ENCODE results near the gene FBN2. TPM values are rescaled to one million over a fixed set of nuclear protein-coding genes. Genes with fewer than 3 reads are reported as not detected.

The FBN2 gene
- total RNA-seq, 1 experiment from 2014 or later: 0.72 TPM

GRCh38 chr5:128254789-128255188 lies 283.3 kb downstream of the FBN2 start:
- no peak for DNase-seq (ENCODE audit: low read depth)

DNA sequence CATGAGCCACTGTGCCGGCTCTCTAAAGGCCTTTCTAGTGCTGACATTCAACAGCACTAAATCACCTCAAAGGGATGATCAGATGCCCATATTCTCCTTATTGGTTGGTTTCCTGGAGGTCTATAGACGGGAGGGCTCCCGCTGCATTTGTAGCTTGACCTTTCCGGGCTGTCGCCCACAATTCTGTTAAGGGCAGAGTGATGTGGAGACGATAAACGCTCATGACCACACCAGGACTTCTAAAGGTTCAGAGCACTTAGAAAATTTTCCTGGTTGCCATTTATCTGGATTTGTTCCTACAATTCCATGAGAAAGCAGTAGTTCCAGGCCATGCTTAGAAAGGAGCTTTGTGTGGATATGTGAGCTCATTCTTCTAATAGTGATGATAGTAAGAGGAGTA lies 284.2 kb downstream of the FBN2 start:
- no peak for DNase-seq (ENCODE audit: low read depth)

DNA sequence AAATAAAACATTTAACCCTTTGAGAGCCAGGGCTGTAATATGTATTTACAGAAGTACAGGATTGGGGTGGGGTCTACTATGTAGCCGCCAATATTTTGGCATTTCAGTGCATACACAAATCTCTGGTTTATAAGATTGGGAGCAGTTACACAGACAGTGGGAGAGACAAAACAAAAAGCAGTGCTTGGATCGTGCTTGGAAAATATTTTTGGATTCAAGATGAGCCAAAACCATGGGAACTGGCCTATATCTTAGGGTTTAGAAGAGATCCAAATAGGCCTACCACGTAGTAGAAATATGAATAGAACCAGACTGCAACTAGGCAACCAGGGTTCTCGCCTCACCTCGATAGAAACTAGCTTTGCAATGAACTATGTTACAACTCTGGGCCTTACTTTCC lies 284.9 kb downstream of the FBN2 start:
- DNase-seq (ENCODE audit: low read depth): no peak

DNA sequence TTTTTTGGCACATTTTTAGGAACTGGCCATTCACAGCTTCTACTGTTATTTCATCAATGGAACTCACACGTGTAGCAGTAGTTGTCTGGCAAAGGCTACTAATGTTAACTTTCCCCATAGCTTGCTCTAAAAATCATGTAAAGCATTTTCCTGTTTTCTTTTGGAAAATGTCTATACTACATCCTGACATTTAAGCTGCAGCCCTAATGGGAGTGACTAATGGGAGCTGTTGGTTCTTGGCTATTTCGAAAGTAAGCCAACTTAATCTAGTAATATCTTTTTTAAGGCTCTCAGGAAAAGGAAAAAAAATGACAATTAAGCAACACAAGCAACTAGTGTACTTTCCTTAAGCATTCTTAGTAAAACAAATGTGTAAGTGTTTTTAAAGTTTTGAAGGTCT lies 285.3 kb downstream of the FBN2 start:
- no peak for DNase-seq (ENCODE audit: low read depth)

DNA sequence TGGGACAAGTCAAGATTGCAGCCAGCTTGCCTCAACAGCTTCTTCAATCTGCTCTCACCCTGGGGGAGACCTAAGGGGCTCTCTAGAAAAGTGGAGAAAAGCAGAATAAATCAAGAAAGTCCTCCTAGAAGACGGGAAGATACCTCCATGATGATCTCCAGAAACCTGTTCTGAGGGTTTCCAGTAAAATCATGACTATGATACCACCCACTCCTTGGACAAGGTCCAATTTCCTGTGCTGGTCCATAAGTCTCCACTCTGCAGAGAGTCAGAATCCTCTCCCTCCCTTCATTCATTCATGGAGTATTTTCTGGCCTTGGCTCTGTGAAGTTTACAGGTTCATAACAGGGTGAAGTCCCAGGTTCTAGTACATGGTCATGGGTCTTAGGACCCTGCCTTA lies 285.8 kb downstream of the FBN2 start:
- no peak for DNase-seq (ENCODE audit: low read depth)

- DNase-seq (ENCODE audit: low read depth): no peak
Observed at GRCh38 chr5:128245974-128246373, 292.1 kb downstream of the FBN2 start.

- no peak for DNase-seq (ENCODE audit: low read depth)
Observed at GRCh38 chr5:128243958-128244582, 294.0 kb downstream of the FBN2 start.

DNA sequence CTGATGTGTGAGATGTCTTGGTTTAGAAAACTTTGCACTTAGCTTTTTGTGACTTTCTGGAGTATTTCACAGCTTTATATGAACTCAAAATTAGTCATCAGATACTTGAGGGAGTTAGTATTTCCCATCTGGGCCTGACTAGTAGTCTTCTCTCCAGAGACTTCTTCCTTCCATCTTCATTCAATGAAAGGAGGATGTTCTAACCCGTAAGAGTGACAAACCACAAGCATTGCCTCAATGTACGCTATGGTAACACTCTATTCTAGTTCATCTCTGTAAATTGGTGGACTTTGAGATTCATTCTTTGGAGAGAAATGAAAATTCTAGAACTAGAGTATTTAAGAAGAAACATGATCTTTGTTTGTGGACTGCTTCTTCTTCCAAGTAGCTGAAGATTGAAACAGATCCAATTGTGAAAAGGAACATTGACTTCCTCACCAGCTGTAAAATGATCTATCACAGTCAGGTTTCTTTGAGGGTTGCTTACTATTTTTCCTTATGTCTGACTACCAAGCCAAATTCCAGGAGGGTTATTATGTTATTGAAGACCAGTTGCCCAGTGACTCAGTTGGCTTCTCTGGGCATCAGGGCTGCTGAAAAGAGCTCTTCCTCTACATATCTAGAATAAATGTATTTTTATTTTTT lies 296.9 kb downstream of the FBN2 start:
- DNase-seq (ENCODE audit: low read depth): no peak

GRCh38 chr5:128237546-128237945 lies 300.5 kb downstream of the FBN2 start:
- DNase-seq (ENCODE audit: low read depth): peak; percentile 75

DNA sequence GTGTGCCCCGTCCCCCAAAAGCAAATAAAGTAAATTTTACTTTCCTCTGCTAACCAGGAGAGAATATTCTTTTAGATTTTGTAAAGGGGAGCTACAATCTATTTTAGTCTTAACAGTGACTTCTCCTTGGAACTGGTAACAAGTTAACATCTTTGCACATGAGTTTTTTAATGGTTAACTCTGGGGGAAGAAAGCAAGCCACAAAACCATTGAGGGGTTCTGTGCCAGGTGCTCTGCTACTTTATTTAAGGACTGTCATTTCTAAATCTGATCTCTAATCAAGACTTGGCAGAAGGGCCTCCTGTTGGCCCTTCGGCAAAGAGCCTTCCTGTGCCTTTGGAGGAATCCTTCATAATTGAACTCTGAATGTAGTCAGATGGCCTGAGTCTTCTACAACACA lies 301.0 kb downstream of the FBN2 start:
- DNase-seq (ENCODE audit: low read depth): peak; percentile 47

- no peak for DNase-seq (ENCODE audit: low read depth)
Observed at GRCh38 chr5:128236334-128236733, 301.7 kb downstream of the FBN2 start.

DNA sequence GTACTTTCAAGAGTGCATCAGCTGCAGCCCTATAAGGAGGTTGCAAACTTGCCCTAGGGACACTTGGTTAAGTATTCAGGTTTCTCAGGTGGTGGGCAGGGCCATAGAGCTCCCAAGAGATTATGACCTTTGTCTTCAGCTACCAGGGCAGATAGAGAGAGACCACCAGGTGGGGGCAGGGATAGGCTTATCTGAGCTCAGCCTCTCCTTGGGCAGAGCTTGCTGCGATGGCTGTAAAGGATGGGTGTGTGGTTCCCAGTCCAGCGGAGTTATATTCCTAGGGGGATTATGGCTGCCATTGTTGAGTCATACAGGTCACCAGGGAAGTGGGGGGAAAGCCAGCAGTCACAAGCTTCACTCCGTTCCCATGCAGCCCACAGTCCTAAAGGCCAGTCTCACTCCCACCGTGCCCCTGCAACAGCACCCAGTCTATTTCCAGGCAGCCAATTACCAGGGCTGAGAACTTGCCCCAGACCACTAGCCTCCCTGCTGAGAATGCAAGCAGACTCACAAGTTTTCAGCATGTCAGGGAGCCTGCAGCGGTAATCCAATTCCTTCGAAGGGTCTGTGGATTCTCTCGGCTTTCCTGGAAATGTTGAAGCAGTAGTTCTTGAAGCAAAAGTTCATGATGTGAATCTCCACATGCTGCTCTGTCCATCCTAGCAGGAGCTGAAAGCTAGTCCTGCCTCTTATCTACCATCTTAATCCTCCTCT lies 303.0 kb downstream of the FBN2 start:
- DNase-seq (ENCODE audit: low read depth): no peak

DNA sequence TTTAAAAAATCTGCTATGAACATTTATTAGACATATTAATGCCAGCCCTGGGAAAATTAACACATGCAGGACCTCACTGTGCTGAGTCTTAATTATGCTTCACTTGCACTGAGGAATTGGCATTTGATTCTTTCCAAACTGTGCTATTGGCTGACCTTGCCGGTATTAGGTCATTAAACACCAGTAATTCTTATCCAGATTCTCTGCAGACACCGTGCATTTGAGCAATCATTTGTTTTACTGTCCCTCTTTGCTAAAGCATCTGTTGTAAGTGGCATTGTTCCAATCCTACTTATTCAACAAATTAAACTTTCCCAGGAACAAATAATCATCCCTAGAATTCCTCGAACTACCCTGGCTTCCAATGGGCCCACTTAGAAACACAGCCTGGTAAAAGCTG lies 309.5 kb downstream of the FBN2 start:
- DNase-seq (ENCODE audit: low read depth): no peak

DNA sequence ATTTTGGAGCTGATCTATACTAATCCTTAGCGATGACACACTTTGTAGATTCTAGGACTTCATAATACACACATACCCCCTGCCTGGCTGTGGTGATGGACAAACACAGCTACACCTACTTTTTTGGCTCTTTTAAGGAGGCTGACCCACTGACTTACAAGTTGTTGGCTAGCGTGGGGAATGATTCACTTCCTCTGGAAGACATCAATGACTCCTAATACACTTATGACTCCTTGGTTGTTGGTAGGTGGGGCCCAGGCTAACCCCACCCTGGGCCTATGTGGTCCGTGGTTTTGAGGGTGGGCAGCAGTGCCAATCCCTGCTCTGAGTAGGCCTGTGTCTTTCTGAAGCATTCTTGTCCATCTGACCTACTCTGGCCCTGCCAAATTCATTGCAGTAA lies 310.0 kb downstream of the FBN2 start:
- peak; percentile 61 for DNase-seq (ENCODE audit: low read depth)

DNA sequence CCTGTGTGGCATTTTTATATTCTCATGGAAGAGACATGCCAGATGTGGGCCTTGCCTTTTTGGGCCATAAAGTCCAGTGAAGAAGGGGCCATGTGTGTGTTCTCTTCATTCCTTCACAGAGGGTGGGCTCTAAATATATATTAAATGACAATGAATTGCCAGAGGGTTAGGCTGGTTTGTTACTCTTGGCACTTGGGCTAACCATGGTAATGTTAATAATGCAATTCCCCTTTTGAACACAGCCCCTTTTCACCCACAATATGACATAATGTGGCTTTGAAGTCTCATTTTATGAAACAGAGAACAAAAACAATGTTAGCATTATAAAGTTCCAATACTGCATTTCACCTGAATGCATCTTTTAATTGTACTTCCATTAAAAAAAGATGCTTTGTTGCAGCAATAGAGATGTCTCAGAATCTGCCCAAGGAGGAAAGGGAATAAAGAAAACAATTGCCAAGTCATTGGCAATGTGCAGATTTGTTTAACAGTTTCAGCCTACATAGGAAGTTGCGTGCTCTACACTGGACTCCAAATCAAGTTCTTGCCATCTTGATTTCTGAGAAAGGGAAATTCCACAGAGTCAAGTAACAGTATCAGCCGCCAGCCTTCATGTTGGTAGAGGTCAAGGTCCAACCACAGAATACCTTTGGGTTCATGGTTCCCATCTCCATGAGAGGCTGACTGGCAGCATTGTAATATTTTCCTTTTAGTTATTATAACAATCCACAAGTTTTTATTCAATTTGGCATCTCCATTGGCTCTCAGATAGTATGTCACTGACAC lies 312.6 kb downstream of the FBN2 start:
- DNase-seq (ENCODE audit: low read depth): no peak

DNA sequence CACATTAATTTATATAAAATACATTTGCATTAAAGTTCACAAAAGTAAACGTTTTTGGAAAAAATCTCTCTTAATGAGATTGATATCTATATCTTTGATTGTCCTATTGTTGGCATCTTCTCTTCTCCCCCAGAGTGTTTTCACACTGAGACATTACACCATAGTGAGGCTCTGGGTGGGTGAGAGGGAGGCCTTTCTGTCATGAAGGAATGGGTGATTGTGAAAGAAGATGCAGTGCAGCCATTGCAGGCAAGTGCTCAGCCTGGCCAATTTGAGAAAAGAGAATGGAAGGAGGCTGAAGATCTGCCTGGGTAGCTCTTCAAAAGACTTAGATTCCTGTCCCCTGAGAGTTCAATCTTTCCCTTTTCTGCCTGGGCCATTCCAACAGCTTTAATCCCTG lies 313.7 kb downstream of the FBN2 start:
- no peak for DNase-seq (ENCODE audit: low read depth)

DNA sequence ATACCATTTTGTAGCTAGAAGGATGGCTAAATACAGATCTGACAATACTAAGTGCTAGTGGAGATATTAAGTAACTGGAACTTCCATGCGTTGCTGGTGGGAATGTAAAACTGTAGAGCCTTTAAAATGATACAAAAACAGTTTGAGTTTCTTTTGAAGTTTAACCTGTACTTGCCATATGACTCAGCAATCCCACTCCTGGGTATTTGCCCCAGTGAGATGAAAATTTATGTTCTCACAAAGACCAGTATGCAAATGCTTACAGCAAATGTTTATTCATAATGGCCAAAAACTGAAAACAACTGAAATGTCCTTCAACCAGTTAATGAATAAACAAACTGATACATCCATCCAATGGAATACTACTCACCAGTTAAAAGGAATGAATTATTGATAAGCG lies 317.2 kb downstream of the FBN2 start:
- no peak for DNase-seq (ENCODE audit: low read depth)

DNA sequence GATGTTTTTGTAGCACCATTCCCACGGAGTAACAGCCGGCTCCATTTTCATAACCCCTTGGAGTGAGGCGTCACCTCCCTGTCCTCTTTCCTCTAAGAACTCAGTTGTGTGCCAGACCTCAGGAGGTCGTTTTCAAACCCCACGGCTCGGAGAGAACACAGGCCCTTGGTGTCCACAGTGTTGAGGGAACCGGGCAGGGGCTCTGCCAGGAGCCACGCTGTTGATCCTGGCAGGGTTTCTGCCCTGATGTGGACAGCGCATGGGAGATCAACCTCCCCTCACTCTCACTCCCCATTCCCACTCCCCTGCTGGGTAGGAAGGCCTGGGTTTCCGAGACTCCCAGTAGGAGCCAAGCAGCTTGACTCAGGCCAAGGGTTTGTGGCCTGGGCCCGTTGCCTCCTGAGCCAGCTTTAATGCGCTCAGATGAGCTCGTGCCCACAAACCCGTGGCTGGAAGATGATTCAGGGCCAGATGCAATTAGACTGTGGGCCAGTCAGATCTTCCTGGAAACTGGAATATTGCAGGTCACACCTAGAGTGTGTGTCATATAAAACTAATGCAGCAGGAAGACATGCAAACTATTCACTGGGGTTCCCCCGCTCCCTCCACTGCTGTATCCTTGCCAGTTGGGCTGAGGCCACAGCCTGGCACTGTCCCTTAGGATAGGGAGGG lies 321.0 kb downstream of the FBN2 start:
- DNase-seq (ENCODE audit: low read depth): peak; percentile 57

- no peak for DNase-seq (ENCODE audit: low read depth)
Observed at GRCh38 chr5:128216285-128216684, 321.8 kb downstream of the FBN2 start.

DNA sequence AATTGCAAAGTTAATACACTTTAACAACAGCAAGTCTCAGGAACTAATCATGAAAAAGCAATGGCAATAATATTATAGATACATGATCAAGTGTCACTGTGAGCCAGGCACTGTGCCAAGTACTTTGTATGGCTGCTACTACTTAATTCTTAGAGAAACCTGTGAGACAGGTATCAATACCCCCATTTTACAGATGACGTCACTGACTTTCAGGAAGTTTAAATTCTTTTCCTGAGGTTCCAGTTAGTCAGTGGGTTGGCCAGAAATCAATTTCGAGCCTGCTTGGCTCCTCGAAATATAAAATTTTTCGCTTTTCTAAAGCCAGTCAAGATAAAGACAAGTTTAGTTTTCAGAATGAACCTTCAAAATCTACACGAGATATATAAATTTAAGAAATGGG lies 324.2 kb downstream of the FBN2 start:
- no peak for DNase-seq (ENCODE audit: low read depth)

GRCh38 chr5:128213340-128213739 lies 324.7 kb downstream of the FBN2 start:
- peak; percentile 41 for DNase-seq (ENCODE audit: low read depth)

Measured in RPMI7951 (cell line).